GM21447 (cell line): ENCODE measurements around the gene NKX1-2.

Source experiments
- ATAC-seq: cut with Tn5 transposase; IDR thresholded peaks from one replicate; pipeline ENCODE4 v1.9.1; 2021; ENCODE audit not compliant: unreplicated experiment

NKX1-2 gene

DNA sequence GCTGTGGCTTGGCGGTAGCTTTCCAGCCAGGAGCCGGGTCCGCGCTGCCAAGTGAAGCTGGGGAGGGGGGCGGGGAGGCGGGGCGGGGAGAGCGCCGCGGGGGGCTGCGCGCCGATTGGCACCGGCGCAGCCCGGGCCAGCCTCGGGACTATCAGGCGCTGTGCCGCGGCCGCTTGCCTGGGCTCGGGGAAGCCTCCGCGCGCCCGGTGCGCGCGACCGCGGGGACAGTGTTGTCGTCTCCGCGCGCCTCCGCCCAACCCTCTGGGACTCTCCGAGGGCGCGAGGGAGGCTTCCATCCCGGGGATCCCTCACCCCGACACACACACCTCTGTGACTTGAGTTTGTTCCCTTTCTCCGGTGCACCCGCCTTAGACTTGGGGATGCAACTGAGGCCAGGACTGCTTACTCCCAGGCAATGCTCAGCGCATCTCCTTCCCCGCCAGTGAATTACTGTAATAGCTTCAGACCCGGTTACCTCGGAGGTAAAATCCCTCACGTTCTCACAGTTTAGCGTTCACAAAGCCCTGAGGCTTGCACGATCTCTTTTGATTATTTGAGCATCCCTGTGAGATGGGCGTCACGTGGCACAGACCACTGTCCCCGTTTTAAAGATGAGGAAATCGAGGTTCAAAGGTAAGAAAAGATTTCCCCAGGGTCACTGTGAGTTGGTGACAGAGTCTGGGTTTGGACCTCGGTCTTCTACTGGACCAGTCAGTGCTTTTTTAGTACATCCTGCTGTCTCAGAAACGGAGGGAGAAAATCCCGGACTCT is at the start of gene NKX1-2:
NKX1-2 (minus strand) TSS at position 24 of the 771 bp plus-strand sequence. CDS start 92 bp downstream, outside the sequence.
- ATAC-seq = no peak

- ATAC-seq = no peak
These were observed 48.2 kb upstream of the NKX1-2 start for GRCh38 chr10:124498056-124498455.

DNA sequence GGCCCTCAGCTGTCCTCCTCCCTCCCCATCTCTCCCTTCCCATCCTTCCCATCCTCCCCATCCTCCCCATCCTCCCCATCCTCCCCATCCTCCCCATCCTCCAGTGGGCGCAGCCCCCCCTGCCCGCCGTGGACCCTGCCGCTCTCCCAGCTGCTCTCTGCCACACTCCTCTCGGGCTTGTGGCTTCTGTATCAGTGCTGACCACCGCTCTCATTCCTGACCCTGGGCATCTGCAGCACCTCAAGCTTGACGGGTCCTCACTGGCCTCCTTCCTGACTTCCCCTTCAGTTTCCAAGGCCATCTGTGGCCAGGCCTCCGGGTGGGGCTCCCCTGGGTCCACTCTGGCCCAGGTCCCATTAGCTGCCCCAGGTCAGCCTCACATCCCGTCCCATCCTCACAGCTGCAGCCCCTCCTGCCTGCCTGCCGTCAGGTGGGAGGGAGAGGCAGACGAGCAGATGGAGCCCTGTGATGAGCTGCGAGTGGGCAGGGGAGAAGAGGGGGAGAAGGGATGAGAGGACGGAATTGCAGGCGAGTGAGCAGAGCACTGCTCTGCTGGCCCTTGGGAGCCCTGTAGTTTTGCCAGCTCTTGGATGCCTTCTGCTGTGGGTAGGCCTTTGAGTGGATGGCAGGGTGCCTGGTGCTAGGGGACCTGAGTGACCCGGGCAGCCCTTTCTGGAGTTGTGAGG is 47.5 kb upstream of the NKX1-2 start:
- no peak for ATAC-seq

- ATAC-seq = no peak
These were observed 46.8 kb upstream of the NKX1-2 start for GRCh38 chr10:124496620-124497019.

DNA sequence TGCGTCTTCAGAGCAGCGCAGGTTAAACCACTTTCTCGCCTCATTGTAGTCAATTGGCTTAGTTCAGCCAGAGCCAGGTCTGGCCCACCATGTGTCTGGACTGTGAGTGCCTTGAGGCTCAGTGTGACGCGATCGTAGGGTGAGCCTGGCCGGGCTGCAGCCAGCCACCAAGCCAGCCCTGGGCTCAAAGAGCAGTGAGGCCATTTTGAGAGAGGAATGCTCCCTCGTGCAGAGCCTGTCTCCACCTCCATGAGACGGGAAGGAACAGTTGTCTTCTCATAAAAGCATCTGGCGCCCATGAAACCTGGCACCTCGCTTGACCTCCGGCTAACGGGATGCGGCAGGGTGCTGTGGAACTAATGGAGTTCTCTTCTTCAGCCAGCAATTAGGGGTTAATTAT is 46.3 kb upstream of the NKX1-2 start:
- no peak for ATAC-seq

DNA sequence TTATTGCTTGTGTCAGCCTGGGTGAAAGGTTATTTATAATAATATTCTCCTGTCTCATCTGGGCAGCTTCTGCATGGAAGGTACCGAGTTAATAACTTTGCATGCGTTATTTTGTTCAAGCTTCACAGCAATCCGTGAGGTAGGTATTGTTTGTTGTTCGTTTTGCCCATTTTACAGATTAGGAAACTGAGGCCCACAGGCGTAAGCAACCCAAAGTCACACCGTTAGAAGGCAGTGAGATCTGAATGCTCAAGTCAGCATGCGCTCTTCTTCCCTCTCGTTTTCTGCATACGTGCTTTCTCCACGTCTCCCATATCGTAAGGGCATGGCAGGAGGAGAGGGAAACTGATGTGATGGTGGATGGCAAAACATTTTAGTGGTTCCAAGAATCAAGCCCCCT is 45.9 kb upstream of the NKX1-2 start:
- no peak for ATAC-seq

- no peak for ATAC-seq
These were observed 45.3 kb upstream of the NKX1-2 start for GRCh38 chr10:124495162-124495561.

GRCh38 chr10:124494046-124494807 is 44.4 kb upstream of the NKX1-2 start:
- ATAC-seq = no peak

- ATAC-seq = no peak
These were observed 43.5 kb upstream of the NKX1-2 start for GRCh38 chr10:124493214-124493882.

GRCh38 chr10:124492266-124492665 is 42.4 kb upstream of the NKX1-2 start:
- ATAC-seq = no peak

DNA sequence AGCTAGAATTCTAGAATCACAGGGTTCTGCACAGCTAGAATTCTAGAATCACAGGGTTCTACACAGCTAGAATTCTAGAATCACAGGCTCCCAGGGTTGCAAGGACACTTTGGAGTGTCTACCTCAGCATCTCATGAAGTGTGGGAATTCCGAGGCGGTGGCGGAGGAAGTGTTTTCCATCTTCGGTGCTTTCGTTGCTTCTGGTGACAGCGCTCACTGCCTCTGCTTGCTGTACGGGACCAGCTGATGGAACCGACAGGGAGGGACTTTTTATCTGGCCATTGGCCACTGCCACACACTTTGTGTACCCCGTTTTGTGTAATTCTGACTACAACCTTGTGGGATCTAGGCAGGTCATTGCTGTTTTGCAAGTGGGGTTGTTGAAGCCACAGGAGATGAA is 41.3 kb upstream of the NKX1-2 start:
- ATAC-seq = no peak

DNA sequence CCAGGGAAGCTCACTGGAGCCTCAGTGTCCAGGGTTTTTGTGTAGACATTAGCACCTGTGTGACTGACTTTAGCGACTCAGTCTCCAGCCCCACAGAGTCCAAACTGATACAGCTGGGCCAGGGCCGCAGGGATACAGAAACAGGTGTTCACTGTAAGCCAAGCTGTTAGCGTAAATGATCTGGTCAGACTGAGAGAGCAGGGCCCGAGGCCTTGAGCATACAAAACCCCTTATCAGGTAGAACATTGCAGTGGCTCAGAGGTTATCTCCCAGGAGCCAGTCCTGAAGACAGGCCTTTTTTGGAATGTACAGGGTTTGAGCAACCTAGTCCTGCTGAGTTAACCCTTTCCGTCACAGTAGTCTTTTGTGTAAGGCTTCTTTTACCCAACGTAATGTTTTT is 36.8 kb upstream of the NKX1-2 start:
- ATAC-seq = no peak

DNA sequence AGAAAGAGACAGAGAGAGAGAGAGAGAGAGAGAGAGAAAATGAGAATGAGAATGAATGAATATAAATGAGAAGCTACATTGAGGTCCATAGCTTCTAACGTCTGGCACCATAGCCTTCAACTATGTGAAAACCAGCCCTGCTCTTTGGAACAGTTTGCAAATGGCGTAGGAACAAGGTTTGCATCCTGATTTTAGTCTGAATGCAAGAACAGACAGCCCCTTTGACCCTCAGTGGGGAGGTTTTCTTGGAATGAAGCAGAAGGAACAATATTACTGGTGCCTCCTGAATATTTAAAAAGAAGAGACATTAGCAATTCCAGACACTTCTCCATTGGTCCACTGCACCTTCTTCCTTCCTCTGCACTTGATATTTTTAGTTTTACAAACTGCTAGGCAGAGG is 34.8 kb upstream of the NKX1-2 start:
- ATAC-seq = no peak

GRCh38 chr10:124484031-124484430 is 34.2 kb upstream of the NKX1-2 start:
- no peak for ATAC-seq

- no peak for ATAC-seq
These were observed 33.0 kb upstream of the NKX1-2 start for GRCh38 chr10:124482876-124483275.

- no peak for ATAC-seq
These were observed 32.5 kb upstream of the NKX1-2 start for GRCh38 chr10:124482236-124482800.

- no peak for ATAC-seq
These were observed 31.9 kb upstream of the NKX1-2 start for GRCh38 chr10:124481717-124482116.

- ATAC-seq = no peak
These were observed 31.0 kb upstream of the NKX1-2 start for GRCh38 chr10:124480860-124481259.

DNA sequence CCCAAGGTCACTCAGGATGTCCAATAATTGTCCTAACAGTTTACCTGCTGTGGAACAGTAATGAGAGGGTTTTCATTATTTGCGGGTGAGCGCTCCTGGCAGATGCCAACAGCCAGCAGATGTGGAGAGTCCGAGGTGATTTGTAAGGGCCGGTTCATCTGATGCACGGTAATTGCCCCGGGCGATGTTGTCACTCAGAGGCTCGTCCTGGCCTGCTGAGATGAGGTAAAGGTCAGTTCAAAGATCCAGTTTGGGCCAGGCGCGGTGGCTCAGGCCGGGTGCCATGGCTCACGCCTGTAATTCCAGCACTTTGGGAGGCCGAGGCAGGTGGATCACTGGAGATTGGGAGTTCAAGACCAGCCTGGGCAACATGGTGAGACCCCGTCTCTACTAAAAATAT is 28.7 kb upstream of the NKX1-2 start:
- no peak for ATAC-seq

GRCh38 chr10:124477614-124478363 is 28.0 kb upstream of the NKX1-2 start:
- no peak for ATAC-seq
